ENCODE data around the gene RCAN2.
A peak's percentile ranks its signal among the peaks of the same experiment; 100 is the strongest.

The RCAN2 gene

DNA sequence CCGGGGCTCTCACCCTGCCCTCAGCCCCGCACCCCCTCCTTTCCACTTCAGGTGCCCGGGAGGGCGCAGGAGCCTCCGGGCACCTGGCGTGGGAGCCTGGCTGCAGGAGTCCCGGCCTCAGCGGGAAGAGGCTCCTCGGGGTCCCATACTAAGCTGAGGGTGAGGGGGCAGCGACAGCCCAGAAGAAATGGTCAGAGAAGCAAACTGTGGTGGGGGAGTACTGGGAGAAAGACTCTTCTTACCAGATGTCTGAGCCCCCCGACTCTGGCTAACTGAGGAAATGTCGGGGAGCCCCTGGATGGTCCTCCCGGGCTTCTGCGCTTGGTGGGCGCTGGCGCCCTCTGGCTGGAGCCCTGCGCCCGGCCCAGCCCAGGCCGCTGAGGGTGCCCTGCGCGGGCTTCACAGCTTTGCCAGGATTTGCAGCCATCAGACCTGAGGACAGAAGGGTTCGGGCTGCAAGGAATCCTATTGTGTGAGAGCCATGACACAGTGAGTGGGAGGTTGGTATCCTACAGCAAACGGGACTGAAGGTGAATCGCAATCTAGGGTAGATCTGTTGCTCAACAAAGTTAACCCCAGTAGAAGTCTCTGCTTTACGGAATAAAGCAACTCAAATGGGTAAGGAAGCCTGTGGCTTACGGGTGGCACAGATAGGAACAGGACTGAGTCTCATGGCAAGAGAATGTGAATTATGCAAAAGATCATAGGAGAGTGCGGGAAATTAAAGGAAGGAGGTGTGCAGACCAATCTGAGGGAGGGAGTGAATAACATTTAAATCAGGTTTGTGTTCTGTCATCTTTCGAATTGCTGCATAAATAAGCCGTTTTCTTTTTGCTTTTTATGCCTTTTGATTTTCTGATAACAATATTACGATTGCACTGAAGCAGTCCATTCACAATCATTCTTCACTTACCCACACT, 639 bp upstream of the RCAN2 start:
- DNase-seq: peak; percentile 8 to 71

GRCh38 chr6:46490425-46491200, 636 bp downstream of the RCAN2 start:
- no peak for DNase-seq

DNA sequence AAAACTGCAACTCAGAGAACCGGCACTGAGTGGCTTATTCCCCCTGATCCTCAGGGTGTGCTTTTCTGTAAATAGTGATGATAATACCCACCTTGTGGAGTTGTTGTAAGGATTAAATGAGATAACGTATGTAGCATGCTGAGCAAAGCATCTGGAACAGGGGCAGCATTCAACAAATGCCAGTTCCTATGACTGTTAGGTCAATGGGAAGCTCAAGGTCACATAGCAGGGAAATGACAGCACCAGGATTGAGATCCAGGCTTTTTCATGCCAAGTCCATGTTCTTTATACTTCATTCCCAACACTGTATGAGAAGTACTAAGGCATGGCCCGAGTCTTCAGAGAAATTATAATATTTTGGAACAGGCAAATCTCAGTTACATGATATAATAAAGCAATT, 5.1 kb downstream of the RCAN2 start:
- no peak for DNase-seq

DNA sequence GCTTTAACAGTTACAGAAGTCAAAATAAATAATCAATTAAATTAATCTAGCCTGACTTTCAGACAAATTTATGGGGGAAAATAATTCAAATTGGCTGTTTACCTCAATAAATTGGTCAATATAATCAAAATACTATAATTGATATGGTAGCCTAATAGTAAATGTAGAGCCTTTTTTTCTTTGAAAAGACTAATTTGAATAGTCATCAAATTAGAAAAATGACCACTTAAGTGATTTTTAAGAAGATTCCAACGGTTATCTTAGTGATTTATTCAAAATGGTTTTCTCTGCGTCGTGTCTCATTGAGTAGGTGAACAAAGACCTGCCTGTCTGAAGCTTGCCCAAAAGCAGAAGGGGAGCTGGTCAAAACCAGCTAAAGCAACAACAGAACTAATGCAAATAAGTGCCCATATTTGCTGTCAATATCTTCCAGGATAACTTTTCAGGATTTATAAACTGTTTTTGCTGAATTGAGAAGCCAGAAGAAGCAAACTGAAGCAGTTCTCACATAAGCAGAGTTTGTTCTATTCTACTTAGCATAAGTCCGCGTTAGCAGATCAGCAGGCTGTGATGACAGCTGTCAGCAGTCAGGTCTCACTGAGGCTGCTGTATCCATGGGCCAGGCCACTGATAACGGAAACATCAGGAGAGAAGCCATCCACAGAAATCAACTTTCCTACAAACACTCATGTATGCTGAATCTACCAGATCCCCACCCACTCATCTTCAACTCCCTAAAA, 7.0 kb downstream of the RCAN2 start:
- DNase-seq: no peak

DNA sequence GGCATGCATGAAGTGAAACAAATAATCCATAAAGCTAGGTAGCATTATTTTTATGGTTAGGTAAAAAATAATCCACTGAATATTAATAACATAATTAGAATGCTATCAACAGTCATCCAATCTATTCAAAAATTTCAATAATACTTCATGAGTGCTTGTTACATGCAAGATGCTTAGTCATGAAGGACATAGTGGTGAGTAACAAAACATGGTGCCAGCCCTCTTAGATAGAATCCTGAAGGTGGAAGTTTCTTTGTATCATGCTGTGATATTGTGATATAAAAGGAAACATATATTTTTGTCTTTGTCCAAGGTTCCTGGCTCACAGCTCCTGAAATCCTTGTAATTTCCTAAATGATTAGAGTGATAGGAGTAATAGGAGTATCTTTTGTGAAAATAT, 14.9 kb downstream of the RCAN2 start:
- DNase-seq: no peak

GRCh38 chr6:46473881-46474280, 17.4 kb downstream of the RCAN2 start:
- DNase-seq: no peak

DNA sequence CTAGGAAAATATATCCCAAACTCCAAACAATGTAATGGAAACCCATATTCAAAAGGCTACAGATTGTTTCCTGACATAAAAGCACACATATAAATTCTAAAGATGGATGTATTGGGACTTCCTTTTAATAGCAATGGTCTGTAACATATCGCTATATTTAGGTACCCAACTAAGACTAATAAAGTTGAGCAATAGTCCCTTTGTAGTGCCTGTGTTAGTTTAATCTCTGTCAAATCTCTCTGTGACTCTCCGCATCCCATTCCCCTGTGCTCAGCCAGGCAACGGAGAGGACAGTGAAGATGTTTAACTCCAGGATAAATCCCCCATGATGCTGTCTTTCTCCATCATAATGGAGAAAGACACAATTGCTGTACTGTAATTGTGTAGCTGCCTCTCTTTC, 19.0 kb downstream of the RCAN2 start:
- no peak for DNase-seq

DNA sequence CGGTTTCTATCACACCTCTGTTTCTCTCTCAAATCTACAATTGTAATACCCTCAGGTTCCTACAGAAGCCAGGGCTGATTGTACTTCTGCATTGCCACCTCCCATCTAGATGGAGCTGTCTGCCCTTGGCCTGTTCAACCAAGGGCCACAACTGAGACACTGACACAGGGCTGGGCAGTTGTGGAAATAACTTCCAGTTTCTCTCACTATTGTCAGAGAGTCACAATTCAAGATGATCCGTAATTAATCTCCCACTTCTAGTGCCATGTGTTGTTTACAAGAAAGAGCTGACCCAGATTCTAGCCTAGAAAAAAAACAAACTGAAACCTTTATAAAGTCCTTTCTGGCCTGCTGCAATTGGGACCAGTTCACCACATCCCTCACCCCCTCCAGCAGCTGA, 22.2 kb downstream of the RCAN2 start:
- DNase-seq: no peak

DNA sequence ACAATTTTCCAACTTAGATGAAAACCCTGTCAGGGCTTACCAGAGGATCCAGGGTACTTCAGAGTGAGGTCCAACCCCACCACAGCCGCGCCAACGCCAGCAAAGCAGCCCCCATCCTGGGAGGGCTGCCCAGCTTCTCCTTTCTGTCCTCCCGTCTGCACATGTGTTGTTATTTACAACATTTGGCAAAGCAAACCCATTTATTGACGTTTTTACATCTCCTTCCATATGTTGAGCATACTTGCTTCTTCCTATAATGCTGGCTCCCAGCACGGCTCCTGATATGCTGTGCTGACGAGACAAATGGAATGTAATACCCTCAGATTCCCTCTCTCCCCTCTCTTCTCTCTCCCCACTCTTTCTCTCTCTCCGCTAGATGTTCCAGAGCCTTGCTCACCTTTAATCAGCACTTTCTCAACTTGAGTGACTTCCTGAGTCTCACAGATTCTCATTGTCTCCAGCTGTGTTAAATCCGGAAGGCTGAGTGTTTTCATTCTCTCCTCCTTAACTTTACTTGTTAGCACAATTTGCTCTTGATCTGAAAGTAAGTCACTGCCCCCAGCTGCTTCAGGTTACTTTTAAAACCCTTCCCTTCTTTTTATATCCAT, 22.7 kb downstream of the RCAN2 start:
- DNase-seq: no peak

- no peak for DNase-seq
Observed at GRCh38 chr6:46466570-46466969, 24.7 kb downstream of the RCAN2 start.

DNA sequence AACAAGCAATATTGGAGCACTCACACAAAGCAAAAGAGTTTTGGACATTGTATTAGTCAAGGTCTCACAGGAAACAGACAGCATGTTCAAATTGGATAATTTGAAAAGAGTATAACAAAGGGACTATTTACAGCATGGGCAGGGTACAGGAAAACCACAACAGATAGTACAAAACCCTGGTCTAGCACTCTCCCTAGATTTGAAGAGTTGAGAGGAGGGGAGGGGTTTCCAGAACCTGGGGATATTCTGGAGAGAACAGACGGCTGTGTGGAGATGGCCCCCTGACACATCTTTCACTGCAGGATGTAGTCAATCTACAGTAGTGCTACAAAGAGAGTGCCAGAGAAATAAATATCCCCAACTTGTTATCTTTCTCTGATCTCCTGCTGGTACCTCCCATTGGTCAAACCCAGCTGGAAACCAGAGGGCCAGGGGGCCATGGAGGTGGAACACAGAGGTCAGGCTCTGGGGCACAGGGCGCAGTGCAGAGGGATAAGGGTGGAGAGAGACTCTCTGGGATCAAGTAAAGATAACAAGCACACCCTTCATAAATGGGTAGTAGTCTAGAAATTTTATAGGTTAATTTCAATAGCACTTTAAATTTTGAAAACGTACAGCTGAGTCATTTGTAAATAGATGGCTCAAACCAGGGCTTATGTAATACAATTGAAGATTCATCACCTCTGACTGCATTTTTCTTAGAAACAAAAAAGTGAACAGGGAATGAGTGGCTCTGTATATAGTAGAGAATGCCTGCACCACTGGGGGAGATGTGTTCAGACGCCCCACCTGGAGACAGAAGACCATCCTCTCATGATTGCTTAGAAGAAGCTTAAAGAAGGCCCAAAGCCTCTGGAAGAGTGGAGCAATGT, 25.7 kb downstream of the RCAN2 start:
- DNase-seq: no peak

- no peak for DNase-seq
Observed at GRCh38 chr6:46456297-46456696, 35.0 kb downstream of the RCAN2 start.

DNA sequence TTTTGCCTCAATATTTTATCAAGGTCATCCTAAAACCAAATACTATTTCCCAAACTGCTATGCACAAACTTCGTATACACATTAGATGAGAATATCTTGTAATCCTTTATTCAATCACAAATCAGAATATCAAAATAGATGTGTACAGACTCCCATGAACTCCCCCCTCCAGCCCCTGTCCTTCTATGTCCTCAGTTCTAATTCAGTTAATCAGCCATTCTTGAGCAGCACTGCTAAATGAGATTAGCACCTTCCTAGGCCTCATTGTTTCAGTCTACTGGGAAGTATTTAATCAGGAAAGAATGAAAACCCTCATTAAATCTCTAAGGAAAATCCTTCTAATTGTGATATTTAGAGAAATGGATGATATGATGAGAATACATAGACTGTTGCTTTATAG, 36.6 kb downstream of the RCAN2 start:
- no peak for DNase-seq

- no peak for DNase-seq
Observed at GRCh38 chr6:46453741-46454316, 37.4 kb downstream of the RCAN2 start.

DNA sequence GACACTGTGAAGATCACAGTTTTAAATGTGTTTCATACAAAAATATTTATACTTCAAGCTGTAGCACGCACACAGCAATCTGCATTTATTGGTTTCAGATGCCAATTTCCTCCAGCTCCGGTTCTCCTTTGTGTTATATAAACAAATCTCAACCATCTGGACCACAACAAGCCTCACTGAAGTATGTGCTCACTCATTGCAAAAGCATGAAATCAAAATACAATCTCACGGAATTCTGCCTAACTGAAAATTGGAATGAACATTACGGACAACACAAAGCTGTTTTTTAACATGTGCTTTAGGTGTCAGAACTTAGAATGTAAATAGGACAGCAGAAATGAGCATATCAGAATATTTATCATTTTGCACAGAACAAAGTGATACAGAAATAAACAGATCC, 38.0 kb downstream of the RCAN2 start:
- DNase-seq: peak in 1 of 2 experiments; percentile 60

DNA sequence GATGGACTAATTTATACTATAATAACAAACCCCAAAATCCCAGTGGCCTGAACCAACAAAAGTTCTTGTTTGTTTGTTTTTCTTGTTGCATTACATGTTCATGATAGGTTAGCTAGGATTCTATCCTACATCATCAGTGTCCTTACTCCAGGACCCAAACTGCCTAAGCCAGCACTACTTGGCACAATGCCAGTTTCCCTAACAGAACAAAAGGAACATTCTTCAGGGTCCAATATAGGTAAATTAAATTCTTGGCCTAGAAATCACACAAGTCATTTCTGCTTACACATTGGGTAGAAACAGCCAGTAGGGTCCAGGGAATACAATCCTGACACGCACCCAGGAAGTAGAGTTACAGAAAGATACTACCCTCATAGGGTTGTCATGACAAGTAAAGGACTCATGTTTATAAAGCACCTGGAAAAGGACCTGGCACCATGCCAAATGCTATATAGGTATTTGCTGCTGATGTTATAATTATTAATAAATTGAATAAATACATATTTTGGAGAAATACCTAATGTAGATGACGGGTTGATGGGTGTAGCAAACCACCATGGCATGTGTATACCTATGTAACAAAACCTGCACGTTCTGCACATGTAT, 38.8 kb downstream of the RCAN2 start:
- no peak for DNase-seq

- DNase-seq: no peak
Observed at GRCh38 chr6:46451343-46451742, 39.9 kb downstream of the RCAN2 start.

GRCh38 chr6:46444772-46445454, 46.3 kb downstream of the RCAN2 start:
- DNase-seq: no peak

GRCh38 chr6:46443623-46444022, 47.6 kb downstream of the RCAN2 start:
- no peak for DNase-seq

- DNase-seq: no peak
Observed at GRCh38 chr6:46440641-46441040, 50.6 kb downstream of the RCAN2 start.
